HUDEP-2 (cell line): ENCODE measurements around the gene AUP1.

Experiments used
- DNase-seq, 76 experiments: peaks; one replicate each; lab custom pipeline; 2025; ENCODE audit not compliant: unreplicated experiment in 76 of 76; lab: John Stamatoyannopoulos, UW

AUP1 gene

DNA sequence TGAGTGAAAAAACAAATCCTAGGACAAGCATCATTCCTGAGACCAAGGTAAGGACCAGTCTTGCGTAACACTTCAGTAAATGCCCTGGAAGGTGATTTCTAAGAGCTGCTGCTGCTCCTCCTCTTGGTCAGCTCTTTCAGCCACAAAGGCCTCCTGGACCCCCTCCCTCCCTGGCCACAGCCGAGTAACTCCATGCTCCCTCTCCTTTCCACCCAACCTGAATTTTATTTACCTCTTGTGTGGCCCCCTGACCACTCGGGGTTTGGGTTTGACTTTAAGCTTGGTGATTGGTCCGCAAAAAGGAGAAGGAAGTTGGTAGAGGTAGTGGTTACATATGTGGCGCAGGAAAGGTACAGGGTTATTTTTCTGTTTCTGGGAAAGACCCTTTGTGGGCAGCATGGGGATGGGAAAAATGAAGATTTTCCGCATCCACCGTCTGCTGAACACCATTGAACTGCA lies 9.4 kb upstream of the AUP1 start:
- DNase-seq, result no peak

DNA sequence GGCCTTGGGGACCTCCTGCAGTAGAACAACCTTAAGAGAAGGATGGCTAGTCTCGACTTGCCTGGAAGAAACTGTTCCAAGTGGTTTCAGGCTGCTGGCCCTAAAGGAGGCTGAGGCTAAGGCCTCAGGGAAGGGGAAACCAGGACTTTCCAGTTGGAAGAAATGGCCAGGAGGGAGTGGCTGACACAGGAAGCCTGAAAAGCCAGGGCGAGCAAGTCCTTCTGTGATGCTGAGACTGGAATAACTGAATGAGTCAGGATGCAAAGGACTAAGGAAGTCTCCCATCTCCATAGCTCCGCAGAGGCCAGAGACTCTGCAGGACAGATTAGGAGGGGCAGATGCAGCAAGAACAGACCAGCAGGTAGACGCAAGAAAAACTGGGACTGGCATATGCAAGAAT lies 7.6 kb upstream of the AUP1 start:
- no peak for DNase-seq

DNA sequence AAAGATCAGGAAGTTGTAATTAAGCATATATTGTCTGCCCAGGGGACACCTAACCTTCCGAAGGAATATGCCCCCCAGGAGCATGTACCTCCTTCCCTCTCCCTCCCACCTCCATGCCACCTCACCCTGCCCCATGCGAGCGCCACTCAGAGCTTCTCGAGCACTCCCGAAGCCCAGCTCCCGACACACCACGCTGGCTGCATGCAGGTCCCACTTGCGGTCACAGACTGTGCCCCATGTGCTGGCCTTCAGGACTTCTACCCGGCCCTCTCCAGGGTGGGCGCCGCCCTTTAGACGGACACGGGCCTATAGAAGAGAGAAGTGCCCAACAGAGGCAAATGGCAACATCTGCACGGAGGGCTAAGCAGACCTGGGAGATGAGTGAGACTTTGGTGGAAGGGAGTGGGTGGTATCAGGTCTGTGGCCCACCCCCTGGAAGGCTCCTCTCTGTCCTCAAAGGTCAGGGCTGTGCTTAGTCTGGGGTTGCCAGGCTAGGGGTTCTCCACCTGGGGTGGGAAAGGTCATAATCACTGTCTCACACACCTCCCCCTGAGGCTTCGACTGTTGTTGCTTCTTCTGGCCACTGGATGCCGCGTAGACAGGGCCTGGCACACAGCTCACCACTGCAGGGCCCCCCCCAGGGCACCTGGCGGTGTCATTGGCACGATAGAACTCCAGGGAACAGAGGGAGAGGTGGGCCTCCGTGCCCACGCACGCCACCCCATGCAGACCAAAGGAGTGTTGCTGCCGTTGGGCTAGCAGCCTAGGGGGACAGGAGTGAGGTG lies 6.9 kb upstream of the AUP1 start:
- no peak for DNase-seq

DNA sequence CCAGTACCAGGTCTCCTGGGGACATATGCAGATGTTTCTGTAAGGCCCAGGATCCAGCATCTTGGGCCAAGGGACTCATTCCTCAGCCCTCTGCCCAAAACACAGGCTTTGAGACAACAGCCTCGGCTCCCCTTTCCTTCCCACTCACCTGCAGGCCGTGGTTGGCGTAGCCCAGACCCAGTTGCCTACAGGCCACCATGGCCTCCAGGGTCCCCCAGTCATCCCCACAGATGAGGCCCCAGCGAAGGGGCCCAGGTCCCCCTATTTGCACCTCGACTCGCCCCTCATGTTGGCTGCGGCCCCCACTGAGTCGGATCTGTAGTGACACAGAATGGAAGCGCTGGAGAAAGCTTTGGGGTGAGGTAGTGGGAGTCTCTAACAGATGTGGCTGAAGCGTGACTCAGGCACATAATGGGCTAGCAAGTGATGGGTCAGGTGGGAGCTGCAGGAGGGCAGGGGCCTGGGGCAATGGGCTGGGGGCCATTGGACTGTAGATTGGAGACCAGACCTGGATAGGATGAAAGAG lies 6.0 kb upstream of the AUP1 start:
- no peak for DNase-seq

DNA sequence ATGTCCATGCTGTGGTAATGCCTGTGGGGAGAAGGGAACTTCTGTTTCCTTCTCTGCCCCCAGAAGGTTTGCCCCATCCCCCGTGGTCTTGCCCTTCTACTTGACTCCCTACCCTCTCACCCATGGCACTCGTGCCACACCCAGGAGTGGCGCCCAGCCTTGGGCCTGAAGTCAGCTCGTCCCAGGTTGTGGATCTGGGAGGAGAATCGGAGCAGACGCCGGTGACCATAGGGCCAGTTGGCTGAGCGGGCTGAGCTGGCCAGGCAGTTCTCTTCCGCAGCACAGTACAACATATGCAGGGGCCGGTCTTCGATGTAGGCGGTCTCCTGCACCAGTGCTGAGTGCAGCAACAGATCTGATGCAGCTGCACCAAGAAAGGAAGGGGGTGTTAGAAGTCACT lies 4.9 kb upstream of the AUP1 start:
- DNase-seq, result no peak

DNA sequence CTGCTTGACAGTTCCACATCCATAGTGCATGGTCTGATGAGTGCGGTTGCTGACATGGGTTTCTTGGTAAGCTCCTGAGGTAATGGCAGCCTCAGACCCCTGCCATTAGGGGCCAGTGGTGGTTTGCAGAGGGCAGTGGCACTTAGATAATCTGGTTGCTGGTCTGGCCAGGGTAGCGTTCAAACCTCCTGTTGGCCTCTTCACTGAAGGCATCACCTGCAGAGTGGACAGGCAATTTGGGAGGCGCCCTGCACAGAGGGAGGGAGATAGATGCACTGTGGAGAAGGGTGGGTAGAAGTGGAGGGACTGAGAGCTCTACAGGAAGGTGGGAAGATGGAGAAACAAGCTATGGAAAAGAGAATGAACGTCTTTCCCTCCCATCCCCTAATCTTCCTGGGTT lies 4.0 kb upstream of the AUP1 start:
- no peak for DNase-seq

DNA sequence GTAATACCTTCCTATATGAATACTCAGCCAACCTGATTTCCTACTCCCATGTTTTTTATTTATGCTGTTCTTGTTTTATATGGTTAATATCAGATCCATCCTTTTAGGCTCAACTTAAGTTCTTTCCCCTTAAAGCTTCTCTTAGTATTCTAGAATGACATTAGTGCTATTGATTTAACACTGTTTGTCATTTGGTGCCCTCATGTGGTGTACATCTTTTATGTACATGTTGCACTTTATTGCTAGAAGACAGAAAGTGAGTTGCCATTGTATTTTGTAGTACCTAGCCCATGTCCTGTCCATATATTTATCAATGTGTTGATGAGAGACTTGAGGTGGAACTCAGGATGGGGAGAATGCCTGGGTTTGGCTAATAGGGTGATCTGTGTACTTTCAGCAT lies 2.7 kb upstream of the AUP1 start:
- peak in 9 of 76 experiments; percentile 6 to 29 (median 18) for DNase-seq

DNA sequence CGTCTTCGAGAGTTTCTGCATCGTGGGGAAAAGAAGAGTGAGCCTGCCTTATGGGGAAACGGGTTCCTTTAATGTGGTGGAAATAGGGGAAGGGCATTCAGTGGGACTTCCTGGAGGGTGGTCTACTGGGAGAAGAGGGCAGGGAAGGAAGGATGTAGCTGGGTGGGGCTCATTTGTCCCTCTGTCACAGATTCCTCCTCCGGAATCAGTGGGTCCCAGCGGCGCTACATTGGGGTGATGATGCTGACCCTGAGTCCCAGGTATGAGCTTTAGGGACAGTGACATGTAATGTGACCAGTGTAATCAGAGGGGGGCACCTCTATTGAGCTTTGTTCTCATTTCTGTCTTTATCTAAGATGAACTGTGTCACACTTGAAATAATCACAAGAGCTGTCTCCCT lies 2.2 kb upstream of the AUP1 start:
- DNase-seq, result no peak

DNA sequence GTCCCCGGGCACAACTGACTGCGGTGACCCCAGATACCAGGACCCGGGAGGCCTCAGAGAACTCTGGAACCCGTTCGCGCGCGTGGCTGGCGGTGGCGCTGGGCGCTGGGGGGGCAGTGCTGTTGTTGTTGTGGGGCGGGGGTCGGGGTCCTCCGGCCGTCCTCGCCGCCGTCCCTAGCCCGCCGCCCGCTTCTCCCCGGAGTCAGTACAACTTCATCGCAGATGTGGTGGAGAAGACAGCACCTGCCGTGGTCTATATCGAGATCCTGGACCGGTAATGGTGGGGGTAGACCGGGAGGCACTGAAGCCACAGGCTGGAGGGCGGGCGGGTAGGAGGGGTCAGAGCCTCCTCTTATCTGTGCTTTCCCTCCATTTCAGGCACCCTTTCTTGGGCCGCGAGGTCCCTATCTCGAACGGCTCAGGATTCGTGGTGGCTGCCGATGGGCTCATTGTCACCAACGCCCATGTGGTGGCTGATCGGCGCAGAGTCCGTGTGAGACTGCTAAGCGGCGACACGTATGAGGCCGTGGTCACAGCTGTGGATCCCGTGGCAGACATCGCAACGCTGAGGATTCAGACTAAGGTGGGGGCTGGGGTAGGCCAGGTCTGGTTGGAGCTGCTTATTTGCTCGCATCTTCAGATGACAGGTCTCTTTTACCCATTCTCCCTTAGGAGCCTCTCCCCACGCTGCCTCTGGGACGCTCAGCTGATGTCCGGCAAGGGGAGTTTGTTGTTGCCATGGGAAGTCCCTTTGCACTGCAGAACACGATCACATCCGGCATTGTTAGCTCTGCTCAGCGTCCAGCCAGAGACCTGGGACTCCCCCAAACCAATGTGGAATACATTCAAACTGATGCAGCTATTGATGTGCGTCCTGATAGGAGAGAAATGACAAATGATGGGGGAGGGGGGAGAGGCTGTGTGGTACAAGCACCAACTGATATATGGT lies 1.0 kb upstream of the AUP1 start:
- peak in 75 of 76 experiments; percentile 36 to 94 (median 87) for DNase-seq

DNA sequence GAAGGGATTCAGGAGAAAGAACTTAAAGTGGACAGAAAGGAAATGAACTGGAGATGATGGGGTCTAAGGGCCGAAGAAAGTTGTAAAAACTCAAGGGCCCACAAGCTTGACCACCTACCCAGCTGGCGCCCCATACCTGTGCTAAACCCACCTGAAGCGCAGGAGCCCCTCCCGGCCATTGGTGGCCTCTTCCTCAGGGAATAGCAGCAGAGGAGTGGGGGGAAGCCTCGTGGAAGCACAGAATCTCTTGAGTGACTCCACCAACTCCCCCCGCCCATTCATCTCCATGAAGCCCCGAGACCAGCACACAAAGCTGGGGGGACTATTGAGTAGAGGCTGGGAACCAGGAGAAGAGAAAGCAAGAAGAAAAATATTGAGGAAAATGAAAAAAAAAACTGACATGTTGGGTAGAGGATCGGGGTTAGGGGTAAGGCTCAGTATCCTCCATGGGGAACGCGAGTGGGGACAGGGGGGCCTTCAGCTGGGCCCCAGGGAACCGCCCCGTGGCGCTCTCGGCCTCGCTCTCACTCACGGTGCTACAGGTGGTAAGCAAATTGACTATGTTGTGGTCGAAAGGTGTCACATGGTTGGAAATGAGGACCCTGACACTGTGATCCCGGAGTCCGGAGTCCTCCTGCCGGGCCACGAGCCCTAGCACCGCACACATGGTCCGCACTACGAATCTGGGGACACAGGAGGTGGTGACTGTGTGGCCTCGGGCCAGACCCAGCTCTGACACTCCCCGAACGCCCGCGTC lies 728 bp downstream of the AUP1 start:
- peak in 5 of 76 experiments; percentile 12 to 89 (median 38) for DNase-seq

DNA sequence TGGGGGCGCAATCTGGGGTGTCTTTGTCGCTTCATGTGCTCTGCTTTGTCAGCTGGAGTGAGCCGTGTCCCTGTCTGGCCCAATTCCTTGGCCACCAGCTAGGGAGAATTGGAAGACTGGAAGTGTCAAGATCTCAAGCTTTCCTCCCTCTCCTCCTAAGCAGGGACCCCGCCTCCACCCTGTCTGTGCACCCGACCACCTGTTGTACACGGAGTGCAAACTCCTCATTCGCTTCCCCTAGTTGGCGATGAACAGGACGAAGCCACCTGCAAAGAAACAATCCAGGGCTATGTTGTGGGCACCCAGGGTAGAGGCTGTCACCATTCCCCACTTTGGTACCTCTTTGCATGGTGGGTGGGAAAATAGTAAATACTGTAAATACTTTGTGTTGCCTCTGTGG lies 1.8 kb downstream of the AUP1 start:
- no peak for DNase-seq

DNA sequence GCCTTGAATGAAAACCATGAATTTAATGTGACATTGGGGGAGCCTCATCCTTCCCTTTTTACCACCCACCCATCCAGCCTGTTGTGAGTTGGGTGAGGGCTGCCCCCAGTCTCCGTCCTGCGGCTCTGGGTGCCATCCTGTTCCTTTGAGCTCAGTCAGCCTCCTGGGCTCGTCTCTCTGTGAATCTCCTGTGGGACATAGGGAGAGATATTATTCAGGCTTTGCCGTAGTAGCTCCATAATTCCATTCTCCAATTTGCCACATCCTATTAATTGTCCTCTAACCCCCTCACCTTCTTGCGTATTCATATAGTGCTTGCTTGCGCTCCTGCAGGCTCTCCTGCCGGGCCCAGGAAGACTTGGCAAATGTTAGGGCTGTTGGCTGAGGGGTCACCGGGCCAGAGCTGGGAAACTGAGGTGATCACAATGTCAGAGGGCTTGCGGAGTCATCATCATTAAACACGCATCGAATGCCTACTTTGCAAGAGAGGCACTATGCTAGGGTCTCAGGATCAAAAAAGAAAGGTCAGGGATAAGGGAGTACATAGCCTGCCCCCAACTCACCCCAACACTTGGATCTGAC lies 2.8 kb downstream of the AUP1 start:
- no peak for DNase-seq

DNA sequence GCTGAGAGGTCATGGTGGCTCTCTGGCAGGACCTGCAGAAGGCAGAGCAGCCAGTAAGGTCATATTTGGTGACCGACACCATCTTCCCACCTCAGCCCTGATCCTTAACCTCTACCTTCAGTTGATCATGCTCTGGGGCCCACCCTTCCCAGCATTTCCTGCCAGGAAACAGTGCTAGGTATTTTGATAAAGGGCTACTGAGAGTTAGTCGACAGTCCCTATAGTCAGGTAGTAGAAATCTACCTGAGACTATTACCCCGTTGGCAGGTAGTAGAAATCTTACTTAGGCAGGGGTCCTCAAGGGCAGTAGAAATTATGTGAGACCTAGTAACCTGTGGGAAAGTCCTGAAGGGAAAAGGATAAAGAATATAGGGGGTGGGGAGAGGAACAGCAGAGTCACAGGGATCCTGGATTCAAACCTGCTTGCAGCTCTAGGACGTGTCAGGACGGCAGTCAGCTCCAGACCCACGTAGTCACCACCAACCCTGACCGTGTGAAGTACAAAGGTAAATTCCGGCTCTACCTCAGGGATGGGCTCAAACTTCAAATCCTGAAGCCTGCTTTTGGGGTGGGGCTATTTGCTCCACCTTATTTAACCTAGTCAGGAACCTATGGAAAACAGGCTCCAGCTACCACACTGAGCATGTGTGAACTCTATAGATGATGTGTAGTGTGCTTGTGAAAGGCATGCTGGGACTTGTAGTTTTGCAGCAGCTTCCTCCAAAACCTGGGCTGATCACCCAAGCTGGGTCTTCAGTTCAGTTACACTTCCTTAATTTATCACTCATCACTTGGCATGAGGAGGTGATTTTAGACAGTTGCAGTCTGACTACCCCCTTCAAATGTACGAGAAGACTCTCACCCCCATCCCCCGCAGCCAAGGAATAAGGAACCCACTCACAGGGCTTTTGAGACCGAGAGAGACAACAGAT lies 3.5 kb downstream of the AUP1 start, which contains the start of gene DQX1:
DQX1 (minus strand) TSS at position 515 of the 932 bp plus-strand sequence; CDS start at position 13, 502 bp downstream.
- peak in 6 of 76 experiments; percentile 10 to 28 (median 18) for DNase-seq

DNA sequence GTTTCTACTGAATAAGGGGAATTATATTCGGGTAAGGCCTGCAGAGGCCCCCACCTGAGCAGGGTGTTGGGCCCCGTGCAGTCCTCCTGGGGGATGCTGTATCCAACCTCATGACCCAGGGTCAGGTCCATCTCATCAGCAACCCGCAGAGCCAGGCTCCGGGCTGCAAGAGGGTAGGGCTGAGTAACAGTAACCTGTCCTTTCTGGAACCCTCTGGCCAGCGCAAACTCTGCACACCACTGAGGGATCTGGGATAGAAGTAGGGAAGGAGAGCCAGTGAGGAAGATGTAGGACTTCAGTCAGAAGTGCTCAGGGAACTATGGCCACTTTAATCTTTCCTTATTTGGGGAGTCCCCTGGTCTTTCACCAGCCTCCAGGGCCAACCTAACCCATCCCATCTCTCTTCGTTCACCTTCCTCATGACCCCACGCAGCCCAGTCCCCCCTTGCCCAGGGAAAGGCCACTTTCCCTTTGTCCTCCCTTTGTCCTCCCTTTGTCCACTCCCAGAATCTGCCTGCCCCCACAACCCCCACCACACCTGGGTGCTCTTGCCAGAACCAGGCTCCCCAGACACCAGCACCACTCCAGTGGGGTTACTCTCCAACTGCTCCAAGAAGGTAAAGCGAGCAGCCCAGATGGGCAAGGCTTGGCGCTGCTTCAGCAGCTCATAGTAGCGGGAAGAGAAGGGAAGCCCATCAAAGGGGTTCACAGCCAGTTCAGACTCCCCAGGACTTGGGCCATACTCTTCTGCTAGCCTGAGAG lies 4.4 kb downstream of the AUP1 start:
- no peak for DNase-seq

DNA sequence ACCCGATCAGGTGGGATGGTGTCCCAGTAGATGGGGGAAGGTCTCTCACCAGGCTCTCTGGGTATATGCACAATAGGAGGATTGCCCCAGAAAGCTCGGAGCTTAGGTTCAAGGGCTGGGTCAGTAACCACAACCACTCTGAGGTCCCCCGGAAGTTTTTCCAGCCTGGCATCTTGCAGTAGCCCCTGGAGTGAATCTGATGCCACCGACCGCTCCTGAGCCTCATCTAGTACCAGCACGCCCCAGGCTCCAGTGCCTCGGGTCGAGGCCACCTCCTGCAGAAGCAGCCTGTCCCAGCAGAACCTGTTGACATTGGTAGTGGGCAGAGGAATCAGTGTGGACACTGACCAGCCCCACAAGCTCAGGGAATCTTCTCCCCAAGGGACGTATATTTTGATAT lies 5.5 kb downstream of the AUP1 start:
- no peak for DNase-seq

DNA sequence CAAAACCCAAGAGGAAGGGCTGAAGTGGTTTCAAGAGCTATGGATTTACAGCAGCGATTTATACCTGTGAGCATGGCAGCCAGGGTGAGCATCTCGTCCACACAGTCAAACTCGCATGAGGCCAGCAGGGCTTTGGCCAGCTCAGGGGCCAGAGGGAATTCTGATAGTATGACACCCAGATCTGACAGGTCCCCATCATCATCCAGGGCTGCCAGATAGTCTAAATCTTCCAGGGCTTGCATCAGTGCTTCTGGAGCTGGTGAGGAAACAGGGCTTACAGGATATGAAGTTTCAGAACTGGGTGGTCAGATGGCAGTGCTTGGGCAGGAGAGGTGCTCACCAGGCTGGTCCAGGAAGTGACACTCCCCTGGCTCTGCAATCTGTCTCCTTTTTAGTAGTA lies 7.0 kb downstream of the AUP1 start:
- DNase-seq, result no peak

DNA sequence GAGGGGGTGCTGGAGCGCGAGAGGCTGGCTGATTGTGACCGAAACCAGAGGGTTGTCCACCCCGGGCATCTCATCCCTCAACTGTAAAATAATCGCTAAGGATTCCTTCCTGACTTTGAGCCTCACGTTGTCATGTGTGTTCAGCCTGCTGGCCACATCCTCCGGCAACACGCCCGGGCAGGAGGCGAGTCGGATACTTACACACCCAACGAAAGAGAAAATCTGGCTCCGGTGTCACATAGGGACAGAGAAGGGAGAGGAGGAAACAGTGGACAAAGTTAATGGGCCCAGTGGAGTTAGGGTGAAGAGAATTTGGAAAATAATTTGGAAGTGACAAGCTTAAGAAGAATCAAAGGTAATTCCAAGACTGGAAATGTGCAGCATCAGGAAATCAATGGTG lies 12.9 kb downstream of the AUP1 start:
- no peak for DNase-seq

DNA sequence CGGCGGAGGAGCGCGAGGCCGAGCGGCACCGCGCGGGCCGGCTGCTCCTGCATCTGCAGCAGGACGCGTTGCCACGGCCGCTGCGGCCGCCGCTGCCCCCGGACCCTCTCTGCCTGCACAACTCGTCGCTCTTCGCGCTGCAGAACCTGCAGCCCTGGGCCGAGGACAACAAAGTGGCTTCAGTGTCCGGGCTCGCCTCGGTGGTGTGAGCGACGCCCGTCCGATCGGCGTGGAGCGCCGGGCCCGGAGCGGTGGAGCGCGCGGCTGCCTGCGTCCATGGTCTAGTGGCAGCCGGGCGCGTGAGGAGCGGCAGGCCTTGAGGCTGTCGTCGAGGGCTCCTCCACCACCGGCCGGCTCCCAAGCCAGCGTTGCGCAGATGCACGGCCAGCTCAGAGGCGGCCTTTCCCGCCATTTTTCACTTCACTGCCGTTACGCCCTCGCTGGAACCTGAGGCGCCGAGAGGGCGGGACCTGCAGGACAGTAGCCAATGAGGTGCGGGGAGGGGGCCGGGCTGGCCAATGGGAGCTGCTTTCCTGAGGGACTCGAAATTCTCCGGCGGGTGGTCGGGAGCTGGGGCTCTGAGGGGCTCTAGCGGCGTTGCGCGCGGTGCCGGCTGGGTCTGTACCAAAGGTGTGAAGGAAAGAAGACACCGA lies 13.4 kb downstream of the AUP1 start:
- peak in 74 of 76 experiments; percentile 26 to 91 (median 83) for DNase-seq
